Ishikawa (cell line): Measurements from ENCODE around the gene ST8SIA2.

Experiments
- CEBPB ChIP-seq: IDR thresholded peaks from 2 replicates; pipeline ENCODE4 v1.6.1; 2012
- CREB1 ChIP-seq: IDR thresholded peaks from 2 replicates; pipeline ENCODE4 v1.6.1; 2012; ENCODE audit warnings: low read depth
- EGR1 ChIP-seq: IDR thresholded peaks from 2 replicates; pipeline ENCODE4 v1.6.1; 2012
- EP300 ChIP-seq: IDR thresholded peaks from 2 replicates; pipeline ENCODE4 v1.6.1; 2012; ENCODE audit warnings: borderline replicate concordance
- FOXM1 ChIP-seq: IDR thresholded peaks from 2 replicates; pipeline ENCODE4 v1.6.1; 2012; ENCODE audit warnings: low read depth, borderline replicate concordance
- NFIC ChIP-seq: IDR thresholded peaks from 2 replicates; pipeline ENCODE4 v1.6.1; 2012
- RAD21 ChIP-seq: IDR thresholded peaks from 2 replicates; pipeline ENCODE4 v1.6.1; 2012; ENCODE audit warnings: low read depth
- TAF1 ChIP-seq: IDR thresholded peaks from 2 replicates; pipeline ENCODE4 v1.6.1; 2012; ENCODE audit warnings: low read depth, mild to moderate bottlenecking
- TCF12 ChIP-seq: IDR thresholded peaks from 2 replicates; pipeline ENCODE4 v1.6.1; 2012; ENCODE audit warnings: low read depth
- TEAD4 ChIP-seq: IDR thresholded peaks from 2 replicates; pipeline ENCODE4 v1.6.1; 2012
- YY1 ChIP-seq: IDR thresholded peaks from 2 replicates; pipeline ENCODE4 v1.6.1; 2012; ENCODE audit warnings: low read depth
- ZBTB7A ChIP-seq: IDR thresholded peaks from 2 replicates; pipeline ENCODE4 v1.6.1; 2012; ENCODE audit warnings: low read depth
- TF ChIP-seq, protein P1 (sequence below): IDR thresholded peaks from 2 replicates; pipeline ENCODE4 v1.6.1; 2012
- TF ChIP-seq, protein P2 (sequence below): IDR thresholded peaks from 2 replicates; pipeline ENCODE4 v1.6.1; 2012; ENCODE audit warnings: low read depth, mild to moderate bottlenecking
- TF ChIP-seq, protein P3 (sequence below): IDR thresholded peaks from 2 replicates; pipeline ENCODE4 v1.6.1; 2012

ST8SIA2 gene

DNA sequence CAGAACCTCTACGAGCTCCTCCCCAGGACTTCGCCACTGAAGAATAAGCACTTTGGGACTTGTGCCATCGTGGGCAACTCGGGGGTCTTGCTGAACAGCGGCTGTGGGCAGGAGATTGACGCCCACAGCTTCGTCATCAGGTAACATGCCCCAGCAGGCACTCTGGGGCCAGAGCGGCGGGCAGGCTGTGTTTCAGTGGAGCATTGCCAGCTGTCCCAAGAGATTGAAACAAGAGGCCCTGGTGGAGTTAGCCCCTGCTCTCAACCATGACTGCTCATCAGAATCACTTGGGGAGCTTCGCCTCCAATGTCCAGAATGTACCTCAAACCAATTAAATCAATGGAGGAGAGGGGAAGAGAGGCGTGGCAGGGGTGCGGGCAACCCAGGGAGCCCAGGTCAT lies 44.8 kb downstream of the ST8SIA2 start:
- TF ChIP-seq EGR1 (no peak), YY1 (no peak), RAD21 (no peak), ZBTB7A (no peak), CEBPB (no peak), NFIC (no peak), TEAD4 (no peak), CREB1 (no peak), EP300 (no peak), TCF12 (no peak), TAF1 (no peak), FOXM1 (no peak)
- TF ChIP-seq, protein P1, sequence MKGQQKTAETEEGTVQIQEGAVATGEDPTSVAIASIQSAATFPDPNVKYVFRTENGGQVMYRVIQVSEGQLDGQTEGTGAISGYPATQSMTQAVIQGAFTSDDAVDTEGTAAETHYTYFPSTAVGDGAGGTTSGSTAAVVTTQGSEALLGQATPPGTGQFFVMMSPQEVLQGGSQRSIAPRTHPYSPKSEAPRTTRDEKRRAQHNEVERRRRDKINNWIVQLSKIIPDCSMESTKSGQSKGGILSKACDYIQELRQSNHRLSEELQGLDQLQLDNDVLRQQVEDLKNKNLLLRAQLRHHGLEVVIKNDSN = no peak
- TF ChIP-seq, protein P2, sequence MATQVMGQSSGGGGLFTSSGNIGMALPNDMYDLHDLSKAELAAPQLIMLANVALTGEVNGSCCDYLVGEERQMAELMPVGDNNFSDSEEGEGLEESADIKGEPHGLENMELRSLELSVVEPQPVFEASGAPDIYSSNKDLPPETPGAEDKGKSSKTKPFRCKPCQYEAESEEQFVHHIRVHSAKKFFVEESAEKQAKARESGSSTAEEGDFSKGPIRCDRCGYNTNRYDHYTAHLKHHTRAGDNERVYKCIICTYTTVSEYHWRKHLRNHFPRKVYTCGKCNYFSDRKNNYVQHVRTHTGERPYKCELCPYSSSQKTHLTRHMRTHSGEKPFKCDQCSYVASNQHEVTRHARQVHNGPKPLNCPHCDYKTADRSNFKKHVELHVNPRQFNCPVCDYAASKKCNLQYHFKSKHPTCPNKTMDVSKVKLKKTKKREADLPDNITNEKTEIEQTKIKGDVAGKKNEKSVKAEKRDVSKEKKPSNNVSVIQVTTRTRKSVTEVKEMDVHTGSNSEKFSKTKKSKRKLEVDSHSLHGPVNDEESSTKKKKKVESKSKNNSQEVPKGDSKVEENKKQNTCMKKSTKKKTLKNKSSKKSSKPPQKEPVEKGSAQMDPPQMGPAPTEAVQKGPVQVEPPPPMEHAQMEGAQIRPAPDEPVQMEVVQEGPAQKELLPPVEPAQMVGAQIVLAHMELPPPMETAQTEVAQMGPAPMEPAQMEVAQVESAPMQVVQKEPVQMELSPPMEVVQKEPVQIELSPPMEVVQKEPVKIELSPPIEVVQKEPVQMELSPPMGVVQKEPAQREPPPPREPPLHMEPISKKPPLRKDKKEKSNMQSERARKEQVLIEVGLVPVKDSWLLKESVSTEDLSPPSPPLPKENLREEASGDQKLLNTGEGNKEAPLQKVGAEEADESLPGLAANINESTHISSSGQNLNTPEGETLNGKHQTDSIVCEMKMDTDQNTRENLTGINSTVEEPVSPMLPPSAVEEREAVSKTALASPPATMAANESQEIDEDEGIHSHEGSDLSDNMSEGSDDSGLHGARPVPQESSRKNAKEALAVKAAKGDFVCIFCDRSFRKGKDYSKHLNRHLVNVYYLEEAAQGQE = no peak
- TF ChIP-seq, protein P3, sequence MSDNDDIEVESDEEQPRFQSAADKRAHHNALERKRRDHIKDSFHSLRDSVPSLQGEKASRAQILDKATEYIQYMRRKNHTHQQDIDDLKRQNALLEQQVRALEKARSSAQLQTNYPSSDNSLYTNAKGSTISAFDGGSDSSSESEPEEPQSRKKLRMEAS = no peak

DNA sequence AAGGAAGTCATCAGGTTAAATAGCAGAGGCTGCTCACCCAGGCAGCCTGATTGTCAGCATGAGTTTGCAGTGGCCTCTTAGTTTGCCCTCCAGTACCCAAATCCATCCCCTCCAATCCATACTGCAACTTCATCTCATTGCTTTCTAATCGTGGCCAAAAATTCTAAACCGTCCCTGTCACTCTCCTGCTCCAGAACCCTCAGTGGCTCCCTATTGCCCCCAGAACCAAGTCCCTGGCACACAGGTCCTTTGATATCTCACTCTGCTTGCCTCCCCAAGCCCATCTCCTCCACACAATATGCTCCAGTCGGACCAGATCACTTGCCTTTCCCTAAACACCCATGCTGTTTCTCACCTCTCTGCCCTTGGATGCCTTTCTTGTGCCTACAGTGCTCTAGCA lies 49.7 kb downstream of the ST8SIA2 start:
- TF ChIP-seq TAF1 (no peak), CEBPB (no peak), ZBTB7A (no peak), RAD21 (no peak)
- TF ChIP-seq, protein P3 = no peak
- TF ChIP-seq, protein P2 = no peak

DNA sequence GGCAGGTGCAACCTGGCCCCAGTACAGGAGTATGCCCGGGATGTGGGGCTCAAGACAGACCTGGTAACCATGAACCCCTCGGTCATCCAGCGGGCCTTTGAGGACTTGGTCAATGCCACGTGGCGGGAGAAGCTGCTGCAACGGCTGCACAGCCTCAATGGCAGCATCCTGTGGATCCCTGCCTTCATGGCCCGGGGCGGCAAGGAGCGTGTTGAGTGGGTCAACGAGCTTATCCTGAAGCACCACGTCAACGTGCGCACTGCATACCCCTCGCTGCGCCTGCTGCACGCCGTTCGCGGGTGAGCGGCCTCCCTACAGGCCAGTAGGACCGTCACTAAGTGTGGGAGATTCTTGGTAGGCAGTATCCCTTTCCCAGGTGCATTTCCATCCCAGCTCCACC lies 51.0 kb downstream of the ST8SIA2 start:
- TF ChIP-seq RAD21 (no peak), TEAD4 (no peak), EP300 (no peak), FOXM1 (no peak), EGR1 (no peak), YY1 (no peak), TCF12 (no peak), TAF1 (no peak), NFIC (no peak), ZBTB7A (no peak), CREB1 (no peak), CEBPB (no peak)
- TF ChIP-seq, protein P3 = no peak
- TF ChIP-seq, protein P2 = no peak
- TF ChIP-seq, protein P1 = no peak

DNA sequence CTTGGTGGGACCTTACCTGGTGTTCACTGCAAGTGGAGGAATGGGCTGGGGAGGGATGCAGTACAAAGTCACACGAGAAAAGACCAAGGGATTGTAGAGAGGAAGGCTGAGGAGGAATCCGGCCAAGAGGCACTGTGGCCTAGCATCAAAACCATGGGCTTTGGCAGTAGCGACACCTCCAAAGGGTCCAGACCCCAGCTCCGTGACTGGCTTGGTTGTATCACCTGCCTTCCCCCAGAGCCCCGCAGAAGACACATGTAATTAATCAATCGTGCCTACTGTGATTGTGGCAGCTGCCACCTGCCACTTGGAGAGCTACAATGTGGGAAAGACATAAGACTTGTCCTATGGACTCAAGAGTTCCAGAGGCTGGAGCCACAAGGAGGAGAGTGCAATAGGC lies 54.7 kb downstream of the ST8SIA2 start:
- TF ChIP-seq RAD21 = no peak
- no peak for TF ChIP-seq TAF1
- TF ChIP-seq TCF12 = no peak
- TF ChIP-seq FOXM1 = no peak
- no peak for TF ChIP-seq EP300

DNA sequence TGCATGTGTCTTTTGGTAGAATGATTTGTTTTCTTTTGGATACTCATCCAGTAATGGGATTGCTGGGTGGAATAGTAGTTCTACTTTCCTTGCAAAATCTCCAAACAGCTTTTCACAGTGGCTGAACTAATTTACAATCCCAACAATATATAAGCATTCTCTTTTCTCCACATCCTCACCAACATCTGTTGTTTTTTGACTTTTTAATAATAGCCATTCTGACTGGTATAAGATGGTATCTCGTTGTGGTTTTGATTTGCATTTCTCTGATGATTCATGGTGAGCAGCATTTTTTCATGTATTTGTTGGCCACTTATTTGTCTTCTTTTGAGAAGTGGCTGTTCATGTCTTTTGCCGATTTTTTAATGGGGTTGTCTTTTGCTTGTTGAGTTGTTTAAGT lies 55.8 kb downstream of the ST8SIA2 start:
- no peak for TF ChIP-seq FOXM1
- TF ChIP-seq, protein P3 = no peak
- TF ChIP-seq ZBTB7A = no peak
- TF ChIP-seq EP300 = no peak
- no peak for TF ChIP-seq YY1
- TF ChIP-seq NFIC = no peak
- no peak for TF ChIP-seq TEAD4
- no peak for TF ChIP-seq TAF1
